Neural cell (in vitro differentiated cells): ENCODE results near the gene CDC16. TPM values are rescaled to one million over a fixed set of nuclear protein-coding genes. Genes with fewer than 3 reads are reported as not detected.

Experiments
- H2AFZ ChIP-seq: fragments of 200-600, 300-800 bp; sonication (generic), shearing (Covaris generic); 2 replicates; pipeline ENCODE4 v1.6.0; 2014; ENCODE audit warnings: low read depth, mild to moderate bottlenecking, antibody characterized with exemption, low read length, moderate library complexity
- H3F3A ChIP-seq: fragments of 200-600 bp; shearing (Covaris generic); 2 replicates; pipeline ENCODE4 v1.6.1; 2016; ENCODE audit warnings: mild to moderate bottlenecking, moderate library complexity, mixed read lengths, antibody characterized with exemption, low read length; ENCODE audit not compliant: insufficient read depth, poor library complexity, severe bottlenecking
- H3K27ac ChIP-seq: fragments of 200-600, 300-800 bp; sonication (generic), shearing (Covaris generic); 2 replicates; pipeline ENCODE4 v1.5.1; 2014; ENCODE audit warnings: mild to moderate bottlenecking, low read length, moderate library complexity
- H3K27me3 ChIP-seq: fragments of 300-800, 200-600 bp; sonication (generic), shearing (Covaris generic); 2 replicates; pipeline ENCODE4 v1.6.0; 2014; ENCODE audit warnings: mild to moderate bottlenecking, low read depth, low read length, moderate library complexity; ENCODE audit not compliant: insufficient read depth
- H3K36me3 ChIP-seq: fragments of 300-800, 200-600 bp; sonication (generic), shearing (Covaris generic); 2 replicates; pipeline ENCODE4 v1.5.1; 2014; ENCODE audit warnings: mild to moderate bottlenecking, antibody characterized with exemption, low read length, moderate library complexity; ENCODE audit not compliant: insufficient read depth
- H3K4me2 ChIP-seq: fragments of 300-800, 200-600 bp; sonication (generic), shearing (Covaris generic); 2 replicates; pipeline ENCODE4 v1.6.0; 2014; ENCODE audit warnings: mild to moderate bottlenecking, low read length
- H3K4me3 ChIP-seq: fragments of 300-800, 200-600 bp; sonication (generic), shearing (Covaris generic); 2 replicates; pipeline ENCODE4 v1.5.1; 2014; ENCODE audit warnings: mild to moderate bottlenecking, low read length, moderate library complexity
- H3K79me2 ChIP-seq: fragments of 200-600 bp; shearing (Covaris generic); replicated peaks from 2 replicates; pipeline ENCODE4 v1.6.0; 2014; ENCODE audit warnings: mild to moderate bottlenecking, low read length, moderate library complexity; ENCODE audit not compliant: insufficient read depth
- H3K9ac ChIP-seq: fragments of 300-800, 200-600 bp; sonication (generic), shearing (Covaris generic); 2 replicates; pipeline ENCODE4 v1.6.1; 2016; ENCODE audit warnings: mild to moderate bottlenecking, low read length, mixed read lengths
- H3K9me2 ChIP-seq: fragments of 200-600 bp; shearing (Covaris generic); 2 replicates; pipeline ENCODE4 v1.6.1; 2016; ENCODE audit warnings: mild to moderate bottlenecking, low read length, mixed read lengths; ENCODE audit not compliant: insufficient read depth
- H3K9me3 ChIP-seq: fragments of 200-600, 300-800 bp; sonication (generic), shearing (Covaris generic); 2 replicates; pipeline ENCODE4 v1.6.1; 2016; ENCODE audit warnings: mild to moderate bottlenecking, mixed run types, low read length, moderate library complexity, mixed read lengths
- H4K20me1 ChIP-seq: fragments of 200-600 bp; shearing (Covaris generic); 2 replicates; pipeline ENCODE4 v1.6.1; 2016; ENCODE audit warnings: mild to moderate bottlenecking, mixed run types; ENCODE audit not compliant: insufficient read depth
- CTCF ChIP-seq: fragments of 450-650 bp; IDR thresholded peaks from 2 replicates; pipeline ENCODE4 v1.5.1; 2014; ENCODE audit warnings: antibody characterized with exemption, mild to moderate bottlenecking, moderate library complexity; ENCODE audit not compliant: poor library complexity, severe bottlenecking
- EP300 ChIP-seq: fragments of 450-650 bp; conservative IDR thresholded peaks from 2 replicates; pipeline ENCODE4 v1.6.1; 2014; ENCODE audit warnings: antibody characterized with exemption, mild to moderate bottlenecking, moderate library complexity; ENCODE audit not compliant: poor library complexity, severe bottlenecking
- EZH2 ChIP-seq: fragments of 200-600, 300-800 bp; shearing (Covaris generic), sonication (generic); IDR thresholded peaks from 2 replicates; pipeline ENCODE4 v1.6.1; 2014; ENCODE audit warnings: antibody characterized with exemption, low read length, borderline replicate concordance, mild to moderate bottlenecking; ENCODE audit not compliant: insufficient read depth, poor library complexity, severe bottlenecking
- MXI1 ChIP-seq: fragments of 450-650 bp; conservative IDR thresholded peaks from 2 replicates; pipeline ENCODE4 v1.6.1; 2014; ENCODE audit warnings: antibody characterized with exemption, mild to moderate bottlenecking; ENCODE audit not compliant: poor library complexity, severe bottlenecking
- POLR2AphosphoS5 ChIP-seq: IDR thresholded peaks from 2 replicates; pipeline ENCODE4 v1.6.1; 2012
- RAD21 ChIP-seq: fragments of 450-650 bp; conservative IDR thresholded peaks from 2 replicates; pipeline ENCODE4 v1.6.1; 2014; ENCODE audit warnings: antibody characterized with exemption, mild to moderate bottlenecking, moderate library complexity
- SMC3 ChIP-seq: fragments of 450-650 bp; conservative IDR thresholded peaks from 2 replicates; pipeline ENCODE4 v1.6.1; 2014; ENCODE audit warnings: antibody characterized with exemption, mild to moderate bottlenecking, moderate library complexity; ENCODE audit not compliant: poor library complexity
- TAF1 ChIP-seq: IDR thresholded peaks from 2 replicates; pipeline ENCODE4 v1.6.1; 2012; ENCODE audit warnings: low read depth
- polyA plus RNA-seq: library from polyadenylated mRNA; depleted of rRNA; stranded (reverse); fragments of >200 nt; gene quantifications from 2 replicates; pipeline ENCODE4 v1.2.3, GENCODE V29; 2014
- TF ChIP-seq, protein P1 (sequence below): IDR thresholded peaks from 2 replicates; pipeline ENCODE4 v1.6.1; 2012; ENCODE audit warnings: borderline replicate concordance

Gene CDC16
- polyA plus RNA-seq, 1 donor from 2014 or later, result 78.4 TPM

DNA sequence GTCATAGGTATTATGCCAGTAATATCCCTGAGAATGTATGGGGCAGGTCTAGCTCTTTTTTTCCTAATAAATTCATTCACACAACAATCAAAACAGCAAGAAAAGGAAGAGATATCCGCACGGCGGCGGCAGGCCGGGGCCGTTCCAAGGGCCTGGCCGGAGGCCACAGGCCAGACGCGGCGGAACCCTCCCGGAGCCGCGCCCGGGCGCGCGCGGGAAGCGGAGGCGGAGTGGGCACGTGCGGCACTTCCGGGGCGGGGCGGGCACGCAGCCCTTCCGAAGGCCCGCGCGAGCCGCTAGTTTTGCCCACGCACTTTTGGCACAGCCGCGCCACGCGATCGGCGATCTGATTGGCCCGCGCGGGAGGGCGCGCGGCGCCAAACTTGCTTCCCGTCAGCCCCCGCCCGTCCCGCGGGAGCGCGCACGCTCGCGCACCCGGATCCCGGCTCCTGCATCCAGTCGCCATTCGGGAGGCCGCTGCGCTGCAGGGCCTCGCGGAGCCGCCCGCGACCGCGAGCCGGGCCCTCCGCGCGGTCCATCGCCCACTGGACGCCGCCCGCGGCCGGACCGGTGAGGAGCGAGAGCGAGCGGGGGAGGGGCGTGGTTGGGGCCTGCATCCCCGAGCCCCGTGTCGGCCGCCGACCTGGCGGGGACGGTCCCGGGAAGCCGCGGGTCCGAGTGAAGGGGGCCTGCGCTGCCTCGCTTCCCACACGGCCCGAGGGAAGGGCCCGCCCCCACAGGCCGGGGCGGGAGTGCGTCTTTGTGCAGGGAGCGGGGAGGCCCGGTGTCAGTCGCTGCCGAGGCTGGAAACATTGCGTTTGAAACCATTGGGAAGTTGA, 79.6 kb downstream of the CDC16 start, which contains the start of gene CHAMP1:
TSS of gene CHAMP1 (plus strand) at position 430 of the 839 bp plus-strand sequence. CDS start 9,340 bp downstream, outside the sequence.
- Histone ChIP-seq H4K20me1 (no peaks in the 10 kb centered on the region), H2AFZ (peak within 1 kb of the TSS; percentile 5), H3F3A (no peaks in the 10 kb centered on the region), H3K79me2 (peaks cover 45% of the 10 kb centered on the region), H3K4me2 (peak within 1 kb of the TSS; percentile 91), H3K9me3 (no peaks in the 10 kb centered on the region), H3K27ac (peak within 1 kb of the TSS; percentile 75), H3K9ac (peak within 1 kb of the TSS; percentile 85), H3K27me3 (no peaks in the 10 kb centered on the region), H3K4me3 (peak within 1 kb of the TSS; percentile 74), H3K9me2 (no peaks in the 10 kb centered on the region), H3K36me3 (no peaks in the 10 kb centered on the region)
- TF ChIP-seq EZH2 (no peak), RAD21 (peak; percentile 32), EP300 (peak; percentile 64), POLR2AphosphoS5 (peak; percentile 81), SMC3 (peak; percentile 33), MXI1 (peak; percentile 85), TAF1 (peak; percentile 84), CTCF (peak; percentile 40)
- TF ChIP-seq, protein P1, sequence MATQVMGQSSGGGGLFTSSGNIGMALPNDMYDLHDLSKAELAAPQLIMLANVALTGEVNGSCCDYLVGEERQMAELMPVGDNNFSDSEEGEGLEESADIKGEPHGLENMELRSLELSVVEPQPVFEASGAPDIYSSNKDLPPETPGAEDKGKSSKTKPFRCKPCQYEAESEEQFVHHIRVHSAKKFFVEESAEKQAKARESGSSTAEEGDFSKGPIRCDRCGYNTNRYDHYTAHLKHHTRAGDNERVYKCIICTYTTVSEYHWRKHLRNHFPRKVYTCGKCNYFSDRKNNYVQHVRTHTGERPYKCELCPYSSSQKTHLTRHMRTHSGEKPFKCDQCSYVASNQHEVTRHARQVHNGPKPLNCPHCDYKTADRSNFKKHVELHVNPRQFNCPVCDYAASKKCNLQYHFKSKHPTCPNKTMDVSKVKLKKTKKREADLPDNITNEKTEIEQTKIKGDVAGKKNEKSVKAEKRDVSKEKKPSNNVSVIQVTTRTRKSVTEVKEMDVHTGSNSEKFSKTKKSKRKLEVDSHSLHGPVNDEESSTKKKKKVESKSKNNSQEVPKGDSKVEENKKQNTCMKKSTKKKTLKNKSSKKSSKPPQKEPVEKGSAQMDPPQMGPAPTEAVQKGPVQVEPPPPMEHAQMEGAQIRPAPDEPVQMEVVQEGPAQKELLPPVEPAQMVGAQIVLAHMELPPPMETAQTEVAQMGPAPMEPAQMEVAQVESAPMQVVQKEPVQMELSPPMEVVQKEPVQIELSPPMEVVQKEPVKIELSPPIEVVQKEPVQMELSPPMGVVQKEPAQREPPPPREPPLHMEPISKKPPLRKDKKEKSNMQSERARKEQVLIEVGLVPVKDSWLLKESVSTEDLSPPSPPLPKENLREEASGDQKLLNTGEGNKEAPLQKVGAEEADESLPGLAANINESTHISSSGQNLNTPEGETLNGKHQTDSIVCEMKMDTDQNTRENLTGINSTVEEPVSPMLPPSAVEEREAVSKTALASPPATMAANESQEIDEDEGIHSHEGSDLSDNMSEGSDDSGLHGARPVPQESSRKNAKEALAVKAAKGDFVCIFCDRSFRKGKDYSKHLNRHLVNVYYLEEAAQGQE, result peak; percentile 68

DNA sequence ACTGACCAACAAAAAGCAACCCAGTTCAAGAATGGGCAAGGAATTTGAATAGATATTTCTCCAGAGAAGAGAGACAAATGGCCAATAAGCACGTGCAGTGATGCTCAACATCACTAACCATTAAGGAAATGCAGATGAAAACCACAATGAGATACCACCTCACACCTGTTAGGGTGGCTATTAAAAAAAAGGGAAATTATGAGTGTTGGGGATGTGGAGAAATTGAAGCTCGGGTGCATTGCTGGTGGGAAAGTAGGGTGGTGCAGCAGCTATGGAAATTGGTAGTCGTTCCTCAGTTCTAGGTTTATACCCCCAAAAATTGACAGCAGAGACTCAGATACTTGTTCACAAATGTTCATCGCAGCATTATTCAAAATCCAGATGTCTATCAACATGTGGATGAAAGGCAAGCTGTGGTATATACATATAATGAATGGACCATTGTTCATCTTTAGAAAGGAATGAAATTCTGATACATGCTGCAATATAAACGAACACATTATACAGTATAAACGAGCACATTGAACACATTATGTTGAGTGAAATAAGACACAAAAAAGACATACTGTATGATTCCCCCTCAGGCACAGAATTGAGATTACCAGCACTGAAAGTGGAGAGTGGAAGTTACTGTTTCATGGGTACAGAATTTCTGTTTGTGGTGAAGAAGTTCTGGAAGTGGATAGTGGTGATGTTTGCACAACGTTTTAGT, 80.5 kb downstream of the CDC16 start:
- H3K27me3 ChIP-seq, result no peaks in the 10 kb centered on the region
- H3K4me3 ChIP-seq, result peak overlapping the region; percentile 74
- peak overlapping the region; percentile 5 for H2AFZ ChIP-seq
- no peaks in the 10 kb centered on the region for H3K9me2 ChIP-seq
- H3K79me2 ChIP-seq, result peaks cover 55% of the 10 kb centered on the region
- peak overlapping the region; percentile 75 for H3K27ac ChIP-seq
- no peaks in the 10 kb centered on the region for H3K36me3 ChIP-seq
- no peaks in the 10 kb centered on the region for H3F3A ChIP-seq
- H3K9me3 ChIP-seq, result no peaks in the 10 kb centered on the region
- peak overlapping the region; percentile 91 for H3K4me2 ChIP-seq
- H3K9ac ChIP-seq, result peak overlapping the region; percentile 85
- no peaks in the 10 kb centered on the region for H4K20me1 ChIP-seq
- TF ChIP-seq TAF1, result no peak
- peak; percentile 7 for TF ChIP-seq MXI1
